ENCODE measurements around the gene PDCD6IP.
A peak's percentile ranks its signal among the peaks of the same experiment; 100 is the strongest.

The PDCD6IP gene

DNA sequence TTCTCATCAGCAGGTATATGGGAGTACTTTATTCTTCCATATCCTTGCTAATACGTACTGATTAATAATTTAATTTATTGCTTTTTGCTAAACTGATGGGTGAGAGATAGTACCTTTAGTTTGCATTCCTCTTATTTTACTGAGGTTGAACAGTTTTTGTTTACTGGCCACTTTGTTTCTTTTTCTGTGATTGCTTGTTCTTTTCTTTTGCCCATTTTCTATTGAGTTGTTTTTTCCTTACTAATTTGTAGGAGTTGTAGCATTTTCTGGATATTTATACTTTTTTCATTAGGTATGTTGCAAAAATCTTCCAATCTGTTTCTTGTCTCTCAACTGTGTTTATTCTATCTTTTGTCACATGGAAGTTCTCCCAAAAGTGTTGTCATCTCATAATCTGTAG lies 4.8 kb downstream of the PDCD6IP start:
- no peak for TF ChIP-seq MEIS1 (CRISPR knock-in tag; IDR thresholded peaks at IDR 0.05; ENCODE audit: borderline replicate concordance)
- no peak for TF ChIP-seq SETDB1 (IDR thresholded peaks at IDR 0.05; ENCODE audit: insufficient read length, low read length)
- no peak for TF ChIP-seq KLF1 (tag by site-specific recombination; IDR thresholded peaks at IDR 0.05)
- TF ChIP-seq, protein P1, sequence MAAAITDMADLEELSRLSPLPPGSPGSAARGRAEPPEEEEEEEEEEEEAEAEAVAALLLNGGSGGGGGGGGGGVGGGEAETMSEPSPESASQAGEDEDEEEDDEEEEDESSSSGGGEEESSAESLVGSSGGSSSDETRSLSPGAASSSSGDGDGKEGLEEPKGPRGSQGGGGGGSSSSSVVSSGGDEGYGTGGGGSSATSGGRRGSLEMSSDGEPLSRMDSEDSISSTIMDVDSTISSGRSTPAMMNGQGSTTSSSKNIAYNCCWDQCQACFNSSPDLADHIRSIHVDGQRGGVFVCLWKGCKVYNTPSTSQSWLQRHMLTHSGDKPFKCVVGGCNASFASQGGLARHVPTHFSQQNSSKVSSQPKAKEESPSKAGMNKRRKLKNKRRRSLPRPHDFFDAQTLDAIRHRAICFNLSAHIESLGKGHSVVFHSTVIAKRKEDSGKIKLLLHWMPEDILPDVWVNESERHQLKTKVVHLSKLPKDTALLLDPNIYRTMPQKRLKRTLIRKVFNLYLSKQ (tag by site-specific recombination; IDR thresholded peaks at IDR 0.05; ENCODE audit: borderline replicate concordance), result no peak
- TF ChIP-seq, protein P2, sequence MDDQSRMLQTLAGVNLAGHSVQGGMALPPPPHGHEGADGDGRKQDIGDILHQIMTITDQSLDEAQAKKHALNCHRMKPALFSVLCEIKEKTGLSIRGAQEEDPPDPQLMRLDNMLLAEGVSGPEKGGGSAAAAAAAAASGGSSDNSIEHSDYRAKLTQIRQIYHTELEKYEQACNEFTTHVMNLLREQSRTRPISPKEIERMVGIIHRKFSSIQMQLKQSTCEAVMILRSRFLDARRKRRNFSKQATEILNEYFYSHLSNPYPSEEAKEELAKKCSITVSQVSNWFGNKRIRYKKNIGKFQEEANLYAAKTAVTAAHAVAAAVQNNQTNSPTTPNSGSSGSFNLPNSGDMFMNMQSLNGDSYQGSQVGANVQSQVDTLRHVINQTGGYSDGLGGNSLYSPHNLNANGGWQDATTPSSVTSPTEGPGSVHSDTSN (CRISPR knock-in tag; IDR thresholded peaks at IDR 0.05), result no peak
- POLR2A ChIA-PET, result no interaction called here
- peaks cover 0 to 26% of the 10 kb centered on the region in 2 experiments; a peak in 2 of 3 replicates for H3K36me3 ChIP-seq (ENCODE audit: control insufficient read depth in 2 of 2, insufficient read depth in 1 of 2, low read length in 2 of 2)

DNA sequence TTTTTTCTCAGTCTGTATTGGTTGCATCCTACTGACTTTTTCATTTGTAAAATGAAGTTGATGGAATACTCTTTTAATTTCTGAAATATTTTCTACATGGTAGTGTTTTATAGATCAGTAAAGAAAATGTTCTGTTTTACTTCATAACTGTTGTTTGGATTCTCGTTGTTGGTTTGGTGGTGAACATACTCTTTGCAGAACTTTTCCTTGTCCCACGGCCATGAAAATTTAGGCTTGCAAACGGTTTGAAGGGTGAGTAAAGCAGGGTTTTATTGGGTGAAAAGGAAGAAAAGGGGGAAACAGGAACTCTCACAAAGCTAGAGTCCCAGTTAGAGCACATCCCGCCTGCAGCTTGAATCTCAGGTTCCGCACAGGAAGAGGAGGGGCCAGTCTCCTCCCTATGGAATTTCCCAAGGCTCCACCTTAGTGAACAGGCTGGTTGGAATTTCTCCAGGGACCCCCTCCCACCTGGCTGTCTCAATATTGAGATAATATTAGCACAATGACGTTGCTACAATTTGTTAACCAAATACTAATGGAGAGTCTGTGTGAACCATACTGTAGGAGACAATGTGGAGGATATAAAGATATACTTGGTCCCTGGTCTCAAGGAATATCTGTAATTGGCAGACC lies 5.6 kb downstream of the PDCD6IP start:
- Histone ChIP-seq H3K4me3 (ENCODE audit: low read depth, low read length) (no peak overlapping the region), H3K4me1 (ENCODE audit: control insufficient read depth, insufficient read depth, low read length) (no peaks in the 10 kb centered on the region), H3K9me3 (ENCODE audit: control insufficient read depth, insufficient read depth, low read depth, low read length) (no peaks in the 10 kb centered on the region), H3K27ac (ENCODE audit: extremely low read depth, low read depth, low read length) (no peak overlapping the region), H3K36me3 (ENCODE audit: control insufficient read depth in 2 of 2, insufficient read depth in 1 of 2, low read length in 2 of 2) (peaks cover 0 to 26% of the 10 kb centered on the region in 2 experiments; a peak in 2 of 3 replicates)
- TF ChIP-seq ZBTB8A (tag by site-specific recombination; IDR thresholded peaks at IDR 0.05) (no peak), SETDB1 (IDR thresholded peaks at IDR 0.05; ENCODE audit: insufficient read length, low read length) (peak; percentile 62), RBAK (tag by site-specific recombination; IDR thresholded peaks at IDR 0.05) (no peak), ZNF132 (tag by site-specific recombination; IDR thresholded peaks at IDR 0.05; ENCODE audit: borderline replicate concordance) (no peak)
- POLR2A ChIA-PET, result no interaction called here
- CTCF ChIA-PET, result no interaction called here

More for the DNA sequence above, 4.8 kb downstream of the PDCD6IP start:
- Histone ChIP-seq H3K4me1 (ENCODE audit: control insufficient read depth, insufficient read depth, low read length) (no peaks in the 10 kb centered on the region), H3K4me3 (ENCODE audit: low read depth, low read length) (no peak overlapping the region), H3K27ac (ENCODE audit: extremely low read depth, low read depth, low read length) (no peak overlapping the region), H3K9me3 (ENCODE audit: control insufficient read depth, insufficient read depth, low read depth, low read length) (no peaks in the 10 kb centered on the region)
- CTCF ChIA-PET, result no interaction called here

DNA sequence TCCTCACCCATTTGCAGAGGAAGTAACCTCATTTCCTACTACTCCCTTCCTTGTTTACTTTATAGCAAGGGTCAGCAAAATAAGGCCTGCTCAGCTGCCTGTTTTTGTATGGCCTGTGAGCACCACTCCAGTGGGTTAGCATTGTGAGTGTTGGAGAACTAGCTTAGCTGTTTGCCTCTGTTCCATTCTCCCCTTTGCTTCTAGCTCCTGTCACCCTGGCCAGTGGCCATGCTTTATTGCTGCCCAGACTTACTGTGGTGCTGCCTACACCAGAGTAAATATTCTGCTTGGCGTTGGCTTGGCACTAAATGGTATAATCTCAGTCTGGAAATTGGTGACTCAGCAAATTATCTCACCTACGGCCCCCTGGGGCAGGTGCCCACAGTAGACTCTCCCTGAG lies 8.8 kb downstream of the PDCD6IP start:
- H3K4me3 ChIP-seq (ENCODE audit: low read depth, low read length), result no peak overlapping the region
- CTCF ChIA-PET, result no interaction called here

DNA sequence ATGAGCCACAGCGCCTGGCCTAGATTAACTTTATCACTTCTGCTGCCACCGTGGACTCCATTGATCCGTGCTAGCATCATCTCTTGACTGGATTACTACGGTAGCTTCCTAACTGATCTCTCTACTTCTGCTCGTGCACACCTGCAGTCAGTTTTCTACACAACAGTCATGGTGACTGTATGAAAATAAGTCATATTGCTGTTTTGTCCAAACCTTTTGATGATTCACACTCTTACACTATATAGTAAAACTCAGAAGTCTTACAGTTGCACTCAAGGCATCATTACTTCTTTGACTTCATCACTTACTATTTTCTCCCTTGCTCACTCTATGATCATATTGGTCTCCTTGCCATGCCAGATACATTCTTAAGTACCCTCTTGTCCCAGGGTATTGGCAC lies 10.1 kb downstream of the PDCD6IP start:
- H3K9me3 ChIP-seq (ENCODE audit: control insufficient read depth, insufficient read depth, low read depth, low read length), result no peaks in the 10 kb centered on the region
- no peak overlapping the region for H3K4me3 ChIP-seq (ENCODE audit: low read depth, low read length)
- H3K4me1 ChIP-seq (ENCODE audit: control insufficient read depth, insufficient read depth, low read length), result 0 out of 2 replicates have a peak, but pooled peaks cover 4% of the 10 kb centered on the region
- TF ChIP-seq, protein P3, sequence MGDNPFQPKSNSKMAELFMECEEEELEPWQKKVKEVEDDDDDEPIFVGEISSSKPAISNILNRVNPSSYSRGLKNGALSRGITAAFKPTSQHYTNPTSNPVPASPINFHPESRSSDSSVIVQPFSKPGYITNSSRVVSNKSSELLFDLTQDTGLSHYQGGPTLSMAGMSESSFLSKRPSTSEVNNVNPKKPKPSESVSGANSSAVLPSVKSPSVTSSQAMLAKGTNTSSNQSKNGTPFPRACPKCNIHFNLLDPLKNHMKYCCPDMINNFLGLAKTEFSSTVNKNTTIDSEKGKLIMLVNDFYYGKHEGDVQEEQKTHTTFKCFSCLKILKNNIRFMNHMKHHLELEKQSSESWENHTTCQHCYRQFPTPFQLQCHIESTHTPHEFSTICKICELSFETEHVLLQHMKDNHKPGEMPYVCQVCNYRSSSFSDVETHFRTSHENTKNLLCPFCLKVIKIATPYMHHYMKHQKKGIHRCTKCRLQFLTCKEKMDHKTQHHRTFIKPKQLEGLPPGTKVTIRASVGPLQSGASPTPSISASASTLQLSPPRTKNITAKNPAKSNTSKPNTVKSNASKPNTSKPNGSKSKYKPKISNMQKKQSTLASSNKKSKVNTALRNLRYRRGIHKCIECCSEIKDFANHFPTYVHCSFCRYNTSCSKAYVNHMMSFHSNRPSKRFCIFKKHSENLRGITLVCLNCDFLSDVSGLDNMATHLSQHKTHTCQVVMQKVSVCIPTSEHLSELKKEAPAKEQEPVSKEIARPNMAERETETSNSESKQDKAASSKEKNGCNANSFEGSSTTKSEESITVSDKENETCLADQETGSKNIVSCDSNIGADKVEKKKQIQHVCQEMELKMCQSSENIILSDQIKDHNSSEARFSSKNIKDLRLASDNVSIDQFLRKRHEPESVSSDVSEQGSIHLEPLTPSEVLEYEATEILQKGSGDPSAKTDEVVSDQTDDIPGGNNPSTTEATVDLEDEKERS (tag by site-specific recombination; IDR thresholded peaks at IDR 0.05), result no peak
- ChIA-PET POLR2A (no interaction called here), CTCF (no interaction called here)
- H3K36me3 ChIP-seq (ENCODE audit: control insufficient read depth in 2 of 2, insufficient read depth in 1 of 2, low read length in 2 of 2), result peaks cover 0 to 13% of the 10 kb centered on the region in 2 experiments; a peak in 2 of 3 replicates
- no peak overlapping the region for H3K27ac ChIP-seq (ENCODE audit: extremely low read depth, low read depth, low read length)

More for the DNA sequence above, 8.8 kb downstream of the PDCD6IP start:
- POLR2A ChIA-PET, result no interaction called here
- peaks cover 0 to 21% of the 10 kb centered on the region in 2 experiments; a peak in 2 of 3 replicates for H3K36me3 ChIP-seq (ENCODE audit: control insufficient read depth in 2 of 2, insufficient read depth in 1 of 2, low read length in 2 of 2)
- 0 out of 2 replicates have a peak, but pooled peaks cover 4% of the 10 kb centered on the region for H3K4me1 ChIP-seq (ENCODE audit: control insufficient read depth, insufficient read depth, low read length)
- H3K27ac ChIP-seq (ENCODE audit: extremely low read depth, low read depth, low read length), result no peak overlapping the region
- TF ChIP-seq ZNF335 (tag by site-specific recombination; conservative IDR thresholded peaks at IDR 0.05) (no peak), IKZF3 (tag by site-specific recombination; IDR thresholded peaks at IDR 0.05) (no peak), MZF1 (tag by site-specific recombination; IDR thresholded peaks at IDR 0.05; ENCODE audit: borderline replicate concordance) (no peak), ZFP41 (tag by site-specific recombination; IDR thresholded peaks at IDR 0.05; ENCODE audit: borderline replicate concordance) (no peak), ZNF776 (tag by site-specific recombination; IDR thresholded peaks at IDR 0.05; ENCODE audit: borderline replicate concordance) (no peak), ZNF626 (tag by site-specific recombination; IDR thresholded peaks at IDR 0.05) (no peak), ZNF677 (tag by site-specific recombination; IDR thresholded peaks at IDR 0.05) (no peak), ZNF701 (tag by site-specific recombination; IDR thresholded peaks at IDR 0.05) (no peak), BCL11A (tag by site-specific recombination; IDR thresholded peaks at IDR 0.05; ENCODE audit: low read depth) (no peak), ZBTB21 (tag by site-specific recombination; IDR thresholded peaks at IDR 0.05) (no peak)
- TF ChIP-seq, protein P1 (tag by site-specific recombination; IDR thresholded peaks at IDR 0.05; ENCODE audit: borderline replicate concordance), result no peak
- no peaks in the 10 kb centered on the region for H3K9me3 ChIP-seq (ENCODE audit: control insufficient read depth, insufficient read depth, low read depth, low read length)
